ENCODE results near the gene PTPRA.
"Not testable (repeated sequence)": the region's sequence is repeated elsewhere in the genome, so short reads cannot be mapped to it uniquely, and the experiment has no call there.

Gene PTPRA

GRCh38 chr20:3064119-3064518 lies 190.8 kb downstream of the PTPRA start:
- WGBS, 2 experiments (ENCODE audit: insufficient coverage in 2 of 2): 77 to 85% methylated on average over 5 of the region's 6 CpGs

GRCh38 chr20:3067139-3068014 lies 194.1 kb downstream of the PTPRA start:
- H3K4me1 ChIP-seq (ENCODE audit: control insufficient read depth, insufficient read depth, low read length, poor library complexity, severe bottlenecking): peaks cover 8% of the 10 kb centered on the region
- H3K9me3 ChIP-seq (ENCODE audit: control insufficient read depth, low read length): no peaks in the 10 kb centered on the region
- H3K36me3 ChIP-seq (ENCODE audit: control insufficient read depth, insufficient read depth, low read length): no peaks in the 10 kb centered on the region
- H3K4me3 ChIP-seq (ENCODE audit: extremely low read depth, insufficient read depth, low read length, poor library complexity, severe bottlenecking): no peak overlapping the region
- WGBS, 2 experiments (ENCODE audit: insufficient coverage in 2 of 2): 84 to 86% methylated on average over 17 to 19 of the region's 23 CpGs
- H3K27ac ChIP-seq (ENCODE audit: low read depth, low read length, severe bottlenecking): no peak overlapping the region

More at GRCh38 chr20:3064119-3064518, 190.8 kb downstream of the PTPRA start:
- H3K9me3 ChIP-seq (ENCODE audit: control insufficient read depth, low read length); H3K4me1 ChIP-seq (ENCODE audit: control insufficient read depth, insufficient read depth, low read length, poor library complexity, severe bottlenecking); H3K36me3 ChIP-seq (ENCODE audit: control insufficient read depth, insufficient read depth, low read length); H3K27ac ChIP-seq (ENCODE audit: low read depth, low read length, severe bottlenecking); H3K4me3 ChIP-seq (ENCODE audit: extremely low read depth, insufficient read depth, low read length, poor library complexity, severe bottlenecking): not testable (repeated sequence)

- 79 to 81% methylated on average over 8 of the region's 8 CpGs for WGBS, 2 experiments (ENCODE audit: insufficient coverage in 2 of 2)
- no peak overlapping the region for H3K4me3 ChIP-seq (ENCODE audit: extremely low read depth, insufficient read depth, low read length, poor library complexity, severe bottlenecking)
- H3K9me3 ChIP-seq (ENCODE audit: control insufficient read depth, low read length): no peaks in the 10 kb centered on the region
- peaks cover 8% of the 10 kb centered on the region for H3K4me1 ChIP-seq (ENCODE audit: control insufficient read depth, insufficient read depth, low read length, poor library complexity, severe bottlenecking)
- no peak overlapping the region for H3K27ac ChIP-seq (ENCODE audit: low read depth, low read length, severe bottlenecking)
- no peaks in the 10 kb centered on the region for H3K36me3 ChIP-seq (ENCODE audit: control insufficient read depth, insufficient read depth, low read length)
Observed at GRCh38 chr20:3068075-3068474, 194.8 kb downstream of the PTPRA start.

GRCh38 chr20:3068986-3069900 lies 196.0 kb downstream of the PTPRA start:
- 77 to 79% methylated on average over 4 to 5 of the region's 8 CpGs for WGBS, 2 experiments (ENCODE audit: insufficient coverage in 2 of 2)
- H3K4me1 ChIP-seq (ENCODE audit: control insufficient read depth, insufficient read depth, low read length, poor library complexity, severe bottlenecking): peaks cover 8% of the 10 kb centered on the region
- no peaks in the 10 kb centered on the region for H3K36me3 ChIP-seq (ENCODE audit: control insufficient read depth, insufficient read depth, low read length)
- H3K4me3 ChIP-seq (ENCODE audit: extremely low read depth, insufficient read depth, low read length, poor library complexity, severe bottlenecking): no peak overlapping the region
- H3K9me3 ChIP-seq (ENCODE audit: control insufficient read depth, low read length): no peaks in the 10 kb centered on the region
- no peak overlapping the region for H3K27ac ChIP-seq (ENCODE audit: low read depth, low read length, severe bottlenecking)

- WGBS, 2 experiments (ENCODE audit: insufficient coverage in 2 of 2): 84 to 95% methylated on average over 4 of the region's 4 CpGs
- Histone ChIP-seq H3K27ac (ENCODE audit: low read depth, low read length, severe bottlenecking) (no peak overlapping the region), H3K4me3 (ENCODE audit: extremely low read depth, insufficient read depth, low read length, poor library complexity, severe bottlenecking) (no peak overlapping the region), H3K36me3 (ENCODE audit: control insufficient read depth, insufficient read depth, low read length) (no peaks in the 10 kb centered on the region), H3K4me1 (ENCODE audit: control insufficient read depth, insufficient read depth, low read length, poor library complexity, severe bottlenecking) (peaks cover 8% of the 10 kb centered on the region), H3K9me3 (ENCODE audit: control insufficient read depth, low read length) (no peaks in the 10 kb centered on the region)
Observed at GRCh38 chr20:3070725-3071124, 197.4 kb downstream of the PTPRA start.

- no peak overlapping the region for H3K27ac ChIP-seq (ENCODE audit: low read depth, low read length, severe bottlenecking)
- H3K4me3 ChIP-seq (ENCODE audit: extremely low read depth, insufficient read depth, low read length, poor library complexity, severe bottlenecking): peak overlapping the region; percentile 20
- WGBS, 2 experiments (ENCODE audit: insufficient coverage in 2 of 2): 92 to 95% methylated on average over 4 to 13 of the region's 16 CpGs
- H3K4me1 ChIP-seq (ENCODE audit: control insufficient read depth, insufficient read depth, low read length, poor library complexity, severe bottlenecking): peaks cover 5% of the 10 kb centered on the region
- H3K9me3 ChIP-seq (ENCODE audit: control insufficient read depth, low read length): no peaks in the 10 kb centered on the region
- H3K36me3 ChIP-seq (ENCODE audit: control insufficient read depth, insufficient read depth, low read length): no peaks in the 10 kb centered on the region
Observed at GRCh38 chr20:3071266-3071609, 198.0 kb downstream of the PTPRA start.

GRCh38 chr20:3071610-3072529 lies 198.6 kb downstream of the PTPRA start, which contains the start of gene OXT:
OXT (plus strand) TSS chr20:3071620; CDS start chr20:3071656, 36 bp downstream.
- H3K36me3 ChIP-seq (ENCODE audit: control insufficient read depth, insufficient read depth, low read length): no peaks in the 10 kb centered on the region
- 26 to 30% methylated on average over 64 to 69 of the region's 95 CpGs for WGBS, 2 experiments (ENCODE audit: insufficient coverage in 2 of 2)
- peaks cover 3% of the 10 kb centered on the region for H3K4me1 ChIP-seq (ENCODE audit: control insufficient read depth, insufficient read depth, low read length, poor library complexity, severe bottlenecking)
- H3K27ac ChIP-seq (ENCODE audit: low read depth, low read length, severe bottlenecking): no peak within 1 kb of the TSS
- no peaks in the 10 kb centered on the region for H3K9me3 ChIP-seq (ENCODE audit: control insufficient read depth, low read length)
- peak within 1 kb of the TSS; percentile 20 for H3K4me3 ChIP-seq (ENCODE audit: extremely low read depth, insufficient read depth, low read length, poor library complexity, severe bottlenecking)

- H3K27ac ChIP-seq (ENCODE audit: low read depth, low read length, severe bottlenecking): no peak overlapping the region
- WGBS, 2 experiments (ENCODE audit: insufficient coverage in 2 of 2): 89 to 91% methylated on average over 17 to 22 of the region's 22 CpGs
- peak overlapping the region; percentile 20 for H3K4me3 ChIP-seq (ENCODE audit: extremely low read depth, insufficient read depth, low read length, poor library complexity, severe bottlenecking)
- no peaks in the 10 kb centered on the region for H3K9me3 ChIP-seq (ENCODE audit: control insufficient read depth, low read length)
- no peaks in the 10 kb centered on the region for H3K4me1 ChIP-seq (ENCODE audit: control insufficient read depth, insufficient read depth, low read length, poor library complexity, severe bottlenecking)
- no peaks in the 10 kb centered on the region for H3K36me3 ChIP-seq (ENCODE audit: control insufficient read depth, insufficient read depth, low read length)
Observed at GRCh38 chr20:3072530-3073250, 199.4 kb downstream of the PTPRA start.

GRCh38 chr20:3073251-3073643 lies 200.0 kb downstream of the PTPRA start:
- H3K27ac ChIP-seq (ENCODE audit: low read depth, low read length, severe bottlenecking); H3K36me3 ChIP-seq (ENCODE audit: control insufficient read depth, insufficient read depth, low read length); H3K4me1 ChIP-seq (ENCODE audit: control insufficient read depth, insufficient read depth, low read length, poor library complexity, severe bottlenecking); H3K9me3 ChIP-seq (ENCODE audit: control insufficient read depth, low read length); H3K4me3 ChIP-seq (ENCODE audit: extremely low read depth, insufficient read depth, low read length, poor library complexity, severe bottlenecking): not testable (repeated sequence)
- WGBS, 2 experiments (ENCODE audit: insufficient coverage in 2 of 2): 93 to 94% methylated on average over 4 to 7 of the region's 8 CpGs

Measured in mesodermal cell (in vitro differentiated cells).